Nephron progenitor cell (in vitro differentiated cells): ENCODE measurements around the gene ORC1.

Source experiments
- DNase-seq: peaks from one replicate; pipeline ENCODE4 v3.0.0; 2021
- H3K27ac Mint-ChIP-seq: 2 replicates; pipeline ENCODE4 v1.8.0; 2021; ENCODE audit warnings: mild to moderate bottlenecking, moderate library complexity, mixed read lengths
- H3K27me3 Mint-ChIP-seq: 2 replicates; pipeline ENCODE4 v1.8.0; 2021; ENCODE audit warnings: mild to moderate bottlenecking, low read depth, mixed read lengths; ENCODE audit not compliant: poor library complexity
- H3K36me3 Mint-ChIP-seq: 2 replicates; pipeline ENCODE4 v1.8.0; 2021; ENCODE audit warnings: low read depth, mixed read lengths
- H3K4me1 Mint-ChIP-seq: 2 replicates; pipeline ENCODE4 v1.8.0; 2021; ENCODE audit warnings: mixed read lengths
- H3K4me3 Mint-ChIP-seq: 2 replicates; pipeline ENCODE4 v1.8.0; 2021; ENCODE audit warnings: mild to moderate bottlenecking, moderate library complexity, mixed read lengths
- H3K9me3 Mint-ChIP-seq: 2 replicates; pipeline ENCODE4 v1.8.0; 2021; ENCODE audit warnings: mild to moderate bottlenecking, moderate library complexity, mixed read lengths
- TF ChIP-seq, protein P1 (sequence below): fragments of 200-600 bp; sonication (generic); IDR thresholded peaks from 2 replicates; pipeline ENCODE4 v1.5.0; 2021; ENCODE audit warnings: antibody characterized with exemption

The ORC1 gene

GRCh38 chr1:52334906-52335528 is 69.2 kb downstream of the ORC1 start:
- peaks cover 43% of the 10 kb centered on the region for H3K36me3 Mint-ChIP-seq
- no peaks in the 10 kb centered on the region for H3K27me3 Mint-ChIP-seq
- H3K4me3 Mint-ChIP-seq: no peak overlapping the region
- TF ChIP-seq, protein P1, sequence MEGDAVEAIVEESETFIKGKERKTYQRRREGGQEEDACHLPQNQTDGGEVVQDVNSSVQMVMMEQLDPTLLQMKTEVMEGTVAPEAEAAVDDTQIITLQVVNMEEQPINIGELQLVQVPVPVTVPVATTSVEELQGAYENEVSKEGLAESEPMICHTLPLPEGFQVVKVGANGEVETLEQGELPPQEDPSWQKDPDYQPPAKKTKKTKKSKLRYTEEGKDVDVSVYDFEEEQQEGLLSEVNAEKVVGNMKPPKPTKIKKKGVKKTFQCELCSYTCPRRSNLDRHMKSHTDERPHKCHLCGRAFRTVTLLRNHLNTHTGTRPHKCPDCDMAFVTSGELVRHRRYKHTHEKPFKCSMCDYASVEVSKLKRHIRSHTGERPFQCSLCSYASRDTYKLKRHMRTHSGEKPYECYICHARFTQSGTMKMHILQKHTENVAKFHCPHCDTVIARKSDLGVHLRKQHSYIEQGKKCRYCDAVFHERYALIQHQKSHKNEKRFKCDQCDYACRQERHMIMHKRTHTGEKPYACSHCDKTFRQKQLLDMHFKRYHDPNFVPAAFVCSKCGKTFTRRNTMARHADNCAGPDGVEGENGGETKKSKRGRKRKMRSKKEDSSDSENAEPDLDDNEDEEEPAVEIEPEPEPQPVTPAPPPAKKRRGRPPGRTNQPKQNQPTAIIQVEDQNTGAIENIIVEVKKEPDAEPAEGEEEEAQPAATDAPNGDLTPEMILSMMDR: no peak
- H3K9me3 Mint-ChIP-seq: no peaks in the 10 kb centered on the region
- no peak overlapping the region for H3K27ac Mint-ChIP-seq
- no peak for DNase-seq
- no peaks in the 10 kb centered on the region for H3K4me1 Mint-ChIP-seq

DNA sequence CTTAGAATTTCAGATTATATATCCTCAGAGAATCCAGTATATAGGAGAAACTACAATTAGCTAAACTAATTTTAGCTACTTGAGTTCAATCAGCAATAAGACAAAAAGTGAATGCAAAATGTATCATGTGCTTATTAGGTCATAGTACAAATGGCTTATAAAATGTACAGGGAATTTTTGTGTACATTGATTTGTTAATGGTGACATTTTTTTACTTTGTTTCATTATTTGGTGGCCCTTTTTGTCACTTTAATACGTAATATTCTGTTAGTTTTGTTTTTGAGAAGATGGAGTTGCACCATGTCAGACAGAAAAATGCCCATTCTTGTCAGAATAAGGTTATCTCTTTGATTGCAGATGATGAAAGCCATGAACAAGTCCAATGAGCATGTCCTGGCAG is 71.8 kb downstream of the ORC1 start:
- TF ChIP-seq, protein P1: no peak
- H3K27me3 Mint-ChIP-seq: no peaks in the 10 kb centered on the region
- H3K4me3 Mint-ChIP-seq: no peak overlapping the region
- no peak for DNase-seq
- no peaks in the 10 kb centered on the region for H3K4me1 Mint-ChIP-seq
- H3K36me3 Mint-ChIP-seq: peaks cover 26% of the 10 kb centered on the region
- H3K27ac Mint-ChIP-seq: no peak overlapping the region
- no peaks in the 10 kb centered on the region for H3K9me3 Mint-ChIP-seq

- H3K4me1 Mint-ChIP-seq: no peaks in the 10 kb centered on the region
- no peaks in the 10 kb centered on the region for H3K27me3 Mint-ChIP-seq
- no peak for DNase-seq
- H3K36me3 Mint-ChIP-seq: peaks cover 31% of the 10 kb centered on the region
- H3K9me3 Mint-ChIP-seq: no peaks in the 10 kb centered on the region
- no peak overlapping the region for H3K4me3 Mint-ChIP-seq
- no peak overlapping the region for H3K27ac Mint-ChIP-seq
- TF ChIP-seq, protein P1: no peak
These were observed 75.6 kb downstream of the ORC1 start for GRCh38 chr1:52328615-52329014.

DNA sequence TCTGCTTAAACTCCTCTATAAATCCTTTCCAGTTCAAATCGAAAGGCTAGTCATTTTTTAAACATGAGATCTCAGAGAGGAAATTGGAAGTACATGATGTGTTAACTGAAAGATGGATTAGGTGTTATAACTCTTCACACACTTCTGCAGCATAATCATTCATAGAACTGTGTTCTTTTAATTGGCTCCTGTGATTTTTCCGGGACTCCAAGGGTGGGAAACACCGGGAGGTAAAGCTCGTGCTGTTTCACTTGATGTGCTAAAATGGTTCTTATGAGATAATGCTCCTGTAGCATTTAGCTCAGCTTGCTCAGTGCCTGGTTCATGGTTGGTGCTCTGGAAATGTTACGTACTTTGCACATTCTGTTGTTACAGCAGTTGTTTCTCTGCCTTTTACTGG is 78.4 kb downstream of the ORC1 start:
- Mint-ChIP-seq H3K4me1 (no peaks in the 10 kb centered on the region), H3K27me3 (no peaks in the 10 kb centered on the region), H3K27ac (peak overlapping the region; percentile 77), H3K4me3 (no peak overlapping the region), H3K9me3 (no peaks in the 10 kb centered on the region), H3K36me3 (peaks cover 45% of the 10 kb centered on the region)
- no peak for DNase-seq
- TF ChIP-seq, protein P1: no peak

GRCh38 chr1:52323731-52324130 is 80.5 kb downstream of the ORC1 start:
- Mint-ChIP-seq H3K36me3 (peaks cover 45% of the 10 kb centered on the region), H3K27me3 (no peaks in the 10 kb centered on the region), H3K4me1 (no peaks in the 10 kb centered on the region), H3K4me3 (no peak overlapping the region), H3K27ac (no peak overlapping the region), H3K9me3 (no peaks in the 10 kb centered on the region)
- TF ChIP-seq, protein P1: no peak
- DNase-seq: no peak
